HK-2 (cell line): Measurements from ENCODE around the gene TSEN15.

ENCODE experiments used
- DNase-seq: peaks from one replicate; pipeline ENCODE4 v3.0.0-alpha.2; 2018; ENCODE audit not compliant: unreplicated experiment

TSEN15 gene

GRCh38 chr1:184051485-184052193, at the start of gene TSEN15:
Gene TSEN15 (plus strand): TSS chr1:184051730. CDS start chr1:184051756, 26 bp downstream.
- DNase-seq = peak; percentile 82

- DNase-seq = peak; percentile 25
Measured at GRCh38 chr1:184002071-184002470, 49.5 kb upstream of the TSEN15 start.

DNA sequence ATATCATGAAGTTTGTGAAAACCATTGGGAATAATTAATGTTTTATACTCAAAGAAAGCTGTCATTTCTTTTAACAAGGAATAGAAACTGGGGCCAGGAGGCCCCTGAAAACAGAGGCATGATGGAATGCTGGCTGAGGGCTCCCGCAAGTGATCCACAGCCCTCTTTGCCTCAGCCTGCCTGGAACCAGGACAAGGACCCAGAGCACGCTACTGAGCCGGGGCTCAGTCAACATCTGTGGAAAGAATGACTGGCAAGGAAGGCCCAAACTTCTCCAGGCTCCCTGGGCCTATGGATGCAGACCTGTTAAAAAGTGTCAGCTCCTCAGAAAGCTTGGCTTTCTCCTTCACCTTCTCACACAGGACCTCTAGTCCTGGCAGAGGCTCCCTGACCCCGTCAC, 46.6 kb upstream of the TSEN15 start:
- no peak for DNase-seq

GRCh38 chr1:184005506-184005905, 46.0 kb upstream of the TSEN15 start:
- DNase-seq = no peak

- DNase-seq = no peak
Measured at GRCh38 chr1:184010788-184011187, 40.7 kb upstream of the TSEN15 start.

- DNase-seq = no peak
Measured at GRCh38 chr1:184012187-184012586, 39.3 kb upstream of the TSEN15 start.

- DNase-seq = no peak
Measured at GRCh38 chr1:184014271-184014670, 37.3 kb upstream of the TSEN15 start.

DNA sequence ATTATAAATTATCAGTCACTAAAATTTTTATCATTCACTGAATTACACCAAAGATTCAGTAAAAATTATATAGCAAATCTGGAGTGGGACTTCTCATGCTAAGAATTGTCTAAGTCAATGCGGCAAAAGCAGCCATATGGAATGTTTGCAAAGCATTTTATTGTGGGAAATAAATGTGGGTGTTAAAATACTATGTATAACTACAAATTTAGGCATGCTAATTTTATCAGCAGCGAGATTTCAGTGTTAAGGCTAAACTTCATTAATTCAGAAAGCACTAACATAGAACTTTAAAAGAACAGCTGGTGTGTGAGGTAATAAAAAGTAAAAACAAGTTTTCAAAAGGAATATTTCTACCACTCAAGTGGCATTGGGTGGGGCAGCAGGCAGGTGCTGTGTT, 35.4 kb upstream of the TSEN15 start:
- no peak for DNase-seq

GRCh38 chr1:184017306-184017705, 34.2 kb upstream of the TSEN15 start:
- no peak for DNase-seq

DNA sequence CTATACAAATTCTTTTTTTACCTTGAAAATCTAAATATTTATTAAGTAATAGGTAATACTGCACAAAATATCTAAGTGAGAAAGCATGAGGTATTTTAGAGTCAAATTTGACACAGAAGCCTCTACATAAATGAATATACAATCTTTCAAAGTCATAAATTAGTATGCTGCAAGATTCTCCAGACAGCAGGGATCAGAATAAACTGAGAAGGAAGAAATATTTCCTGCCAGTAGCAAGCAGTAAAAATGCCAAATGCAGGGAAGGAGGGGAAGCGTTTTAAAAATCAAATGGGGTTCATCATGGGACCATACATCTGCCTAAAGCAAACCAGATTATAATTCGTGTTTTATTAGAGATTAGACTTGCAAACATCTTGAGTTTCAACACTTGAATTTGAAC, 32.9 kb upstream of the TSEN15 start:
- no peak for DNase-seq

- no peak for DNase-seq
Measured at GRCh38 chr1:184019069-184019468, 32.5 kb upstream of the TSEN15 start.

DNA sequence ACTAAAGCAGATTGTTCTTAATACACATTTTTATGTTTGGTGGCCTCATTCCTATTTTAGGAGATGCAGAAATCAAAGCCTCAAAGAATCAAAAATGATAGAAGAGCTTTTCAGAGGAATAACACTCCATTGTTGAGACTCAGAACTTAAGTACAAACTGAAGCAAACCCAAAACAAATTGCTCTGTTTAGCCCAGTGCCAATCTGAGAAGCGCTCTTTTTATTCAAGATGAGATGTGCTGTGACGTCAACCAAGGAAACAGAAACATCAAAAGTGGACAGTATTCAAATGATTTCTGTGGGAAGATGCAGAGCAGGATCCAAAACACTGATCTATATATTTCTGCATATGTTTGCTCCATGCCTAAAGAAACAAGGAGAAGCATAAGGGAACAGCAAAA, 32.0 kb upstream of the TSEN15 start:
- no peak for DNase-seq

- DNase-seq = no peak
Measured at GRCh38 chr1:184020328-184020727, 31.2 kb upstream of the TSEN15 start.

DNA sequence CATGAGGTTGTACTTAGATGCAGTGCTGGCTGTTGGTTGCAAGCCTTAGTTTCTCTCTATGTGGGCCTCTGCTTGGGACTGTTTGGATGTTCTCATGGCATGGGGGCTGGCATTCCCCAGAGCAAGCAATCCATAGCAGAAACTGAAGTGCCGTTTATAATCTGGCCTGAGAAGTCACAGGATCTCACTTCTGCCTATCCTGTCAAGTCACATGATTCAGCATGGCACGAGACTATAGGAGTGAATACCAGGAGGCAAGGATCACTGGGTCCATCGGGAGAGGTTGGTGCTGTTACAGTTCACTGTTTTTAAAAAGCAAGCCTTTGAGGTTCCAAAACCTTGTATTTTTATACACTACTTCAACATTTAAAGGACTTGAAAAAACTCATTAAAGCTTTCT, 30.7 kb upstream of the TSEN15 start:
- no peak for DNase-seq

DNA sequence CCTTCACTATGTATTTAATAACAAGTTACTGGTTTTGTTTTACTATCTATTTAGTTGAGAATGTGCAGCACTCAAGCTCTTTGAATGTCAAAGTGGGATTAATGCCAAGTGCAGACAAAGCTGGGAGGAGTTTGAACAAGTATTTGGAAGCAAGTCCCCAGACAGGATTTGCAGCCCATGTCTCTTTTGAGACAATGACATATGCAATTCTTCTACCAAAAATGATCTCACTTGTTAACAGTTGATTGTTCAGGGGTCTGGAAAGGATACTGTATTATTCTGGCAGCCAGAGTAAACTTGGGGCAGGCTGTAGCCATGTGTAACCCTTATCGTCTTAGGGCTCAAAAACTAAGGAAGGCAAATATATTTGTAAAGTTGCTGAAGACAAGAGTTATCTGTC, 29.8 kb upstream of the TSEN15 start:
- no peak for DNase-seq

GRCh38 chr1:184022668-184023067, 28.9 kb upstream of the TSEN15 start:
- DNase-seq = no peak

DNA sequence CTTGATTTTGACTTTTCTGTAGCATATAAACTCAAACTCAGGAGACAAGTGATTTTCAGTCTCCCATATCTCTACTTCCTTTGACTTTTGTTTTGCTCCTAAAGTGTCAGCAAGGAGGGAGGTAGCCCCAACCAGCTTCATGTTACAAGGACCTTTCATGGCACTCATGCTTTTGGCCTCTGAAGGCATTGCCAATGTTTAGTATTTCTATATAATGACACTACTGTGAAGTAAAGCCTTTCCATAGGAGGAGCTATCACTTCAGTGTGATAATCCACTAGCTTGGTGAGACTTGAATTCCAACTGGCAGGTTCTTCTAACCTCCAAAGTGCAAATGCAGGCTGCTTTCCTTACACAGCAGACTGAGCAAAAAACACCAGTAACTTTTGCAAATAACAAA, 28.4 kb upstream of the TSEN15 start:
- DNase-seq = no peak

GRCh38 chr1:184025242-184025675, 26.3 kb upstream of the TSEN15 start:
- DNase-seq = no peak

DNA sequence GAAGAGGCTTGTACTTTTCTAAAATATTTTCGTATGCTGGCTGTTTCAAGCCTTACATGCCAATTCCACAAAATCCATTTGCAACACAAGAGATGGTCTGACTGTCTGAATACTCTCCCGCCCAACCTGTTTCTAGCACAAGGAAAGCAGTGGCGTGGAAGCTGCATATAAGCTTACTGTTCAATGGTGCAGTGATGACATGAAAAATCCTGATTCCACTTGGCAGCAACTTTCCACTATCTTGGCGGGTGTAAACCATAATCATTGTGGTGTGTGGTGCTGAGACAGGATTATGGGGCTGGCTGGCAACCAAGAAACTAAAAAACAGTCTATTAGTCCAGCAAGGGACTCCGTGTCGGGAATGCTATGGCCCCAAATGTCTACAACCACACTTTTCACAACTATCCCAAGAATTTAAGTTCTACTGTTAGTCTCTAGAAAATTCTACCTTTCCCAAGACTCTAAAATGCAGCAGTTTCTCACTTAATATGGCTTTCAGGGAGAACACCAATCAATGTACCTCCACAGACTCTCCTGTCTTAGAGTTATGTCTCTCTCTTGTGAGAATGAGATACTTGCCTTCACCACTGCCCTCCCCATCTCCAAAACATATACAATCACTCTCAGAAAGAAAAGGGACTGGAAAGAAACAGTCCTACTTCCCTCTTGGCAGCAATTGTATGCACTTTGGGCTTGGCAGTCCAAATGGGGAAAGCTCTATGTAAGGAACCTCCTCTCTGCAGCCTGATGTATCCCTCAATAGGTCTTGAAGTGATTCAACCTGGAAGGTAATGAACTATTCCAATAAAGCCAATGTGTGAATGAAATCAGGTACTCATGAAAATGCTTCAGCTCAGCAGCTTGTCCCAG, 23.5 kb upstream of the TSEN15 start:
- no peak for DNase-seq

DNA sequence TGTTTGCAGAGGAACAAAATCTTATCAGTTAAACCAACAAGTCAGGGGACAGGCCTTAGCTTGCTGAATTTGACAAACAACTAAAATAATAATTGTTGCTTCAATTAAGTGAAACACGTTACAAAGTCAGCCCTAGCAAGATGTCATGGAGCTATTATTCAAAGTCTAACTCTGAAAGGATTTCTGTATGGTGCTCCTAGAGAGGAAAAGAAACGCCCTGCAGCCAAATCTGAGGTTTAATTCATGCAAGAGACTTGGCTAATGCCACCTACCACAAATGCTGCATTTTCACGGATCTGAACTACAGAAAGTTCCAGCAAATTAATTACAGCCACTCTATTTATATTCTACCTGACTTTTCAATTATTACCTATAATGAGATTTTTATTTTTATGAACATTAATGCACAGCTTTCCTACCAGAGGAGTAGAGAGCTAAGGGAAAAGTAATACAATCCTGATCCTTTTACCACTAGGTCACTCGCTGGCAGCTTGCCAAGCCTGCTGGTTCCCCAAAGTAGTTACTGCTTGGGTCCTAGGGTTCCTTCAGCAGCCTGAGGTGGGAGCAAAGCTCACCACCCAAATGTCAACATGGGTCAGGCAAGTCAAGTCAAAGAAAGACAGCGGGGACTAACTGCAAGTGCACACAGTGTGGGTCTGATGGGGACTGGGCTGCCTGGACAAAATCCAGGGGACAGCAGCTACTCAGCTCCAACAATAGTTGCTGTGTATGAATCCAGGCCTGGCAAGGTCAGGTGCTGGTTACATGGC, 22.5 kb upstream of the TSEN15 start:
- DNase-seq = no peak

GRCh38 chr1:184030433-184031091, 21.0 kb upstream of the TSEN15 start:
- no peak for DNase-seq

GRCh38 chr1:184031092-184031408, 20.5 kb upstream of the TSEN15 start:
- no peak for DNase-seq
